ENCODE results near the gene SLC35G6. TPM values are rescaled to one million over a fixed set of nuclear protein-coding genes. Genes with fewer than 3 reads are reported as not detected.
A peak's percentile ranks its signal among the peaks of the same experiment; 100 is the strongest.

SLC35G6 gene
- total RNA-seq, 1 experiment from 2014 or later, result not detected

- TSS peak; percentile 78 for BruUV-seq (replicated peaks)
- intact Hi-C loops (cut with micrococcal nuclease; ENCODE audit: unreplicated experiment) (no loop called here), in situ Hi-C loops (cut with HindIII; ENCODE audit: low pct_unique_long_range_greater_than_20kb, low sequenced_read_pairs) (no loop called here)
- POLR2A ChIA-PET, result no interaction called here
- ATAC-seq, result no peak
- Histone ChIP-seq H3K36me3 (ENCODE audit: control insufficient read depth, insufficient read depth, low read length) (no peaks in the 10 kb centered on the region; the same call in 1 of the 2 replicates), H3K27ac (ENCODE audit: low read length) (peak overlapping the region; percentile 59), H3K4me3 (ENCODE audit: low read depth in 2 of 2, low read length in 2 of 2) (peak overlapping the region; percentile 91 to 95), H3K4me1 (ENCODE audit: control insufficient read depth, insufficient read depth, low read length) (peaks cover 30% of the 10 kb centered on the region), H3K27me3 (ENCODE audit: control insufficient read depth, insufficient read depth, low read length) (no peaks in the 10 kb centered on the region), H3K9me3 (ENCODE audit: control insufficient read depth, insufficient read depth, low read depth, low read length) (no peaks in the 10 kb centered on the region)
- DNase-seq (ENCODE audit: low read depth, low spot score), result no peak
- TF ChIP-seq CTCF (IDR thresholded peaks at IDR 0.05) (no peak), POLR2AphosphoS5 (IDR thresholded peaks at IDR 0.05; ENCODE audit: low read depth, low read length) (no peak)
- CTCF ChIA-PET, result no interaction called here
Observed at GRCh38 chr17:7486181-7486580, 4.9 kb downstream of the SLC35G6 start.

GRCh38 chr17:7490144-7490543 is 8.9 kb downstream of the SLC35G6 start:
- in situ Hi-C loops (cut with HindIII; ENCODE audit: low pct_unique_long_range_greater_than_20kb, low sequenced_read_pairs), result no loop called here
- BruUV-seq (replicated peaks), result no TSS peak
- ChIA-PET POLR2A (no interaction called here), CTCF (no interaction called here)
- DNase-seq (ENCODE audit: low read depth, low spot score) (no peak), ATAC-seq (no peak)
- intact Hi-C loops (cut with micrococcal nuclease; ENCODE audit: unreplicated experiment), result no loop called here
- TF ChIP-seq, protein P1, sequence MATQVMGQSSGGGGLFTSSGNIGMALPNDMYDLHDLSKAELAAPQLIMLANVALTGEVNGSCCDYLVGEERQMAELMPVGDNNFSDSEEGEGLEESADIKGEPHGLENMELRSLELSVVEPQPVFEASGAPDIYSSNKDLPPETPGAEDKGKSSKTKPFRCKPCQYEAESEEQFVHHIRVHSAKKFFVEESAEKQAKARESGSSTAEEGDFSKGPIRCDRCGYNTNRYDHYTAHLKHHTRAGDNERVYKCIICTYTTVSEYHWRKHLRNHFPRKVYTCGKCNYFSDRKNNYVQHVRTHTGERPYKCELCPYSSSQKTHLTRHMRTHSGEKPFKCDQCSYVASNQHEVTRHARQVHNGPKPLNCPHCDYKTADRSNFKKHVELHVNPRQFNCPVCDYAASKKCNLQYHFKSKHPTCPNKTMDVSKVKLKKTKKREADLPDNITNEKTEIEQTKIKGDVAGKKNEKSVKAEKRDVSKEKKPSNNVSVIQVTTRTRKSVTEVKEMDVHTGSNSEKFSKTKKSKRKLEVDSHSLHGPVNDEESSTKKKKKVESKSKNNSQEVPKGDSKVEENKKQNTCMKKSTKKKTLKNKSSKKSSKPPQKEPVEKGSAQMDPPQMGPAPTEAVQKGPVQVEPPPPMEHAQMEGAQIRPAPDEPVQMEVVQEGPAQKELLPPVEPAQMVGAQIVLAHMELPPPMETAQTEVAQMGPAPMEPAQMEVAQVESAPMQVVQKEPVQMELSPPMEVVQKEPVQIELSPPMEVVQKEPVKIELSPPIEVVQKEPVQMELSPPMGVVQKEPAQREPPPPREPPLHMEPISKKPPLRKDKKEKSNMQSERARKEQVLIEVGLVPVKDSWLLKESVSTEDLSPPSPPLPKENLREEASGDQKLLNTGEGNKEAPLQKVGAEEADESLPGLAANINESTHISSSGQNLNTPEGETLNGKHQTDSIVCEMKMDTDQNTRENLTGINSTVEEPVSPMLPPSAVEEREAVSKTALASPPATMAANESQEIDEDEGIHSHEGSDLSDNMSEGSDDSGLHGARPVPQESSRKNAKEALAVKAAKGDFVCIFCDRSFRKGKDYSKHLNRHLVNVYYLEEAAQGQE (IDR thresholded peaks at IDR 0.05; ENCODE audit: insufficient read depth in 1 of 2, low read depth in 2 of 2, low read length in 1 of 2), result no peak
- TF ChIP-seq TCF7L2 (IDR thresholded peaks at IDR 0.05; ENCODE audit: low read depth, low read length), result no peak
- no peak for TF ChIP-seq SIN3A (IDR thresholded peaks at IDR 0.05; ENCODE audit: borderline replicate concordance, insufficient read depth, low read depth, low read length)
- TF ChIP-seq CTCF (IDR thresholded peaks at IDR 0.05), result no peak
- TF ChIP-seq POLR2AphosphoS5 (IDR thresholded peaks at IDR 0.05; ENCODE audit: low read depth, low read length), result no peak
- H3K4me1 ChIP-seq (ENCODE audit: control insufficient read depth, insufficient read depth, low read length), result peaks cover 27% of the 10 kb centered on the region
- H3K9me3 ChIP-seq (ENCODE audit: control insufficient read depth, insufficient read depth, low read depth, low read length), result no peaks in the 10 kb centered on the region
- no peaks in the 10 kb centered on the region; the same call in 1 of the 2 replicates for H3K36me3 ChIP-seq (ENCODE audit: control insufficient read depth, insufficient read depth, low read length)
- H3K27me3 ChIP-seq (ENCODE audit: control insufficient read depth, insufficient read depth, low read length), result no peaks in the 10 kb centered on the region
- H3K4me3 ChIP-seq (ENCODE audit: low read depth in 2 of 2, low read length in 2 of 2), result no peak overlapping the region
- H3K27ac ChIP-seq (ENCODE audit: low read length), result no peak overlapping the region
